ENCODE results near the gene GNAL. TPM values are rescaled to one million over a fixed set of nuclear protein-coding genes. Genes with fewer than 3 reads are reported as not detected.

The GNAL gene
- total and polyA plus RNA-seq, 7 donors = 0.90 to 30.8 (median 5.5) TPM

DNA sequence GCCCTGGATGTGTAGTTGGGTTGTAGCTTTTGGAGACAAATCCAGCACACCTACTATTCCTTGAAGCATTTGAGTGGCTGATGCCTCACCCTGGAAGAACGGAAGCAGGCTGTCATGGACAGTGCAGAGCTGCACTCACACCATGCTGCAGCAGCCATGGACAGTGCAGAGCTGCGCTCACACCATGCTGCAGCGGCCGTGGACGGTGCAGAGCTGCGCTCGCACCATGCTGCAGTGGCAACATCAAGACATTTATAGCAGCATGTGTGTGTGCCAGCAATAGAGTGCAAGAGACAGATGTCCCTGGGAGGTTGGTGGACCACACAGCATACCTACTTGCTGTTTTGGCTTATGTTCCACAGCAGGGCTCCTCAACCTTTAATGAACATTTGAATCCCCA is 30.6 kb downstream of the GNAL start:
- H3K4me1 ChIP-seq = no peaks in the 10 kb centered on the region
- H3K36me3 ChIP-seq (ENCODE audit: insufficient read depth in 1 of 2, low read depth in 1 of 2) = no peaks in the 10 kb centered on the region
- intact Hi-C loops (cut with DNase I) = no loop called here
- DNase-seq (no peak), ATAC-seq (peak in 1 of 4 donors; percentile 33)
- WGBS, 3 donors = 81 to 87% (median 87%) methylated on average over 7 of the region's 7 CpGs
- no peaks in the 10 kb centered on the region for H3K27me3 ChIP-seq (ENCODE audit: insufficient read depth in 3 of 3, low read length in 2 of 3)
- TF ChIP-seq, protein P1, sequence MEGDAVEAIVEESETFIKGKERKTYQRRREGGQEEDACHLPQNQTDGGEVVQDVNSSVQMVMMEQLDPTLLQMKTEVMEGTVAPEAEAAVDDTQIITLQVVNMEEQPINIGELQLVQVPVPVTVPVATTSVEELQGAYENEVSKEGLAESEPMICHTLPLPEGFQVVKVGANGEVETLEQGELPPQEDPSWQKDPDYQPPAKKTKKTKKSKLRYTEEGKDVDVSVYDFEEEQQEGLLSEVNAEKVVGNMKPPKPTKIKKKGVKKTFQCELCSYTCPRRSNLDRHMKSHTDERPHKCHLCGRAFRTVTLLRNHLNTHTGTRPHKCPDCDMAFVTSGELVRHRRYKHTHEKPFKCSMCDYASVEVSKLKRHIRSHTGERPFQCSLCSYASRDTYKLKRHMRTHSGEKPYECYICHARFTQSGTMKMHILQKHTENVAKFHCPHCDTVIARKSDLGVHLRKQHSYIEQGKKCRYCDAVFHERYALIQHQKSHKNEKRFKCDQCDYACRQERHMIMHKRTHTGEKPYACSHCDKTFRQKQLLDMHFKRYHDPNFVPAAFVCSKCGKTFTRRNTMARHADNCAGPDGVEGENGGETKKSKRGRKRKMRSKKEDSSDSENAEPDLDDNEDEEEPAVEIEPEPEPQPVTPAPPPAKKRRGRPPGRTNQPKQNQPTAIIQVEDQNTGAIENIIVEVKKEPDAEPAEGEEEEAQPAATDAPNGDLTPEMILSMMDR (IDR thresholded peaks at IDR 0.05) = no peak
- no peak overlapping the region for H3K4me3 ChIP-seq
- H3K27ac ChIP-seq = no peak overlapping the region
- no peaks in the 10 kb centered on the region for H3K9me3 ChIP-seq

DNA sequence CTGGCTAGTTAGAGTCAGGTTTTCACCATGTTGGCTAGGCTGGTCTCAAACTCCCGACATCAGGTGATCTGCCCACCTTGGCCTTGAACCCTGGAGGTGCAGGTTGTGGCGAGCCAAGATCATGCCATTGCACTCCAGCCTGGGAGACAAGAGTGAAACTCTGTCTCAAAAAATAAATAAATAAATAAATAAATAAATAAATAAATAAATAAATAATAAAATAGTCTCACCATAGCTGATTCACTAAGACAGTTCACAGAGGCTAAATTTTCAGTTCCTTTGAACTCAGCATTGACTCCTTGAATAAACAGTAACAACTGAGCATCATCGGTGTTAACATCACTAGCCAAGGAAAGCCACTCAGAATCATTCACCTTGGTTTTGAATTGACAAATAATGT is 32.7 kb downstream of the GNAL start:
- ATAC-seq (no peak), DNase-seq (no peak)
- TF ChIP-seq, protein P1 (IDR thresholded peaks at IDR 0.05) = no peak
- Histone ChIP-seq H3K27me3 (ENCODE audit: insufficient read depth in 3 of 3, low read length in 2 of 3) (no peaks in the 10 kb centered on the region), H3K9me3 (no peaks in the 10 kb centered on the region), H3K27ac (no peak overlapping the region), H3K4me1 (no peaks in the 10 kb centered on the region), H3K4me3 (no peak overlapping the region), H3K36me3 (ENCODE audit: insufficient read depth in 1 of 2, low read depth in 1 of 2) (no peaks in the 10 kb centered on the region)
- intact Hi-C loops (cut with DNase I) = no loop called here
- 78 to 92% (median 86%) methylated on average over 3 of the region's 3 CpGs for WGBS, 3 donors

DNA sequence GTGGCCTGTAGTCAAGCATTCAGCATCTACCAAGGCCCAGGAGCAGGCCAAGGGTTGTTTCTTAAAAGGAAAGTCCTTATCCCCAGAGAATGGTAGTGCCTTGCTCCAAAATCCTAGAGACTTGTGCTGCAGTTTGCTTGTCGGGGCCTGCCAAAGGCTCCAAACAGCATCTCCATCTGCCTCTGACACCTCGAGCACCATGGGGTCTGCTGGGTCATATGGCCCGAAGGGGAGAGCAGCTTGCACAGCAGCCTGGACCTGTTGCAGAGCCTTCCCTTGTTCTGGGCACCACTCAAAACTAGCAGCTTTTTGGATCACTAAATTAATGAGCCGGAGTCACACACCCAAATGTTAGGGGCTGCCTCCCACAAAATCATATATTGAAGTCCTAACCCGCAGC is 35.7 kb downstream of the GNAL start:
- Histone ChIP-seq H3K27ac (no peak overlapping the region), H3K4me3 (no peak overlapping the region), H3K4me1 (no peaks in the 10 kb centered on the region), H3K36me3 (ENCODE audit: insufficient read depth in 1 of 2, low read depth in 1 of 2) (no peaks in the 10 kb centered on the region), H3K9me3 (no peaks in the 10 kb centered on the region), H3K27me3 (ENCODE audit: insufficient read depth in 3 of 3, low read length in 2 of 3) (no peaks in the 10 kb centered on the region)
- TF ChIP-seq, protein P1 (IDR thresholded peaks at IDR 0.05) = no peak
- ATAC-seq = no peak
- WGBS, 3 donors = 88 to 93% (median 91%) methylated on average over 5 of the region's 5 CpGs
- DNase-seq = no peak
- intact Hi-C loops (cut with DNase I) = no loop called here

DNA sequence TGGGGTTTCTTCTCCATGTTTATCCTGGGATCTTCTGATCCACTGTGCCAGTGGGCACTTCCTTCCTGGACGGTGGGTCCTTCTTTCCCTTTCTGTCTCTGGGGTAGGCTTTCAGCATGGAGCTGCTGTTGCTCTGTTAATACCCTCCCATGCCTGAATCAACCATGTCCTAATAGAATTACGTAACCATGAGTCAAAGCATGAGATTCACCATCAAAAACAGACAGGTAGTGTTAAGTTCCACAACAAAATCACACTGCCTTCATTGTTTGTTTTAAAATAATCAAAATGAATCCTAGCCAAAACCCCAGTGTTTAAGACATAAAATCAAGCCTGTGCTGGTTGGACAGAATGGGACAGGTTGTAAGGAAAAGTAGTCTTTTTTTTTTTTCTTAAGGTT is 37.5 kb downstream of the GNAL start:
- Histone ChIP-seq H3K4me1 (no peaks in the 10 kb centered on the region), H3K27me3 (ENCODE audit: insufficient read depth in 3 of 3, low read length in 2 of 3) (no peaks in the 10 kb centered on the region), H3K36me3 (ENCODE audit: insufficient read depth in 1 of 2, low read depth in 1 of 2) (no peaks in the 10 kb centered on the region), H3K4me3 (no peak overlapping the region), H3K27ac (no peak overlapping the region), H3K9me3 (no peaks in the 10 kb centered on the region)
- no peak for ATAC-seq
- 68 to 74% (median 71%) methylated on average over 2 of the region's 2 CpGs for WGBS, 3 donors
- DNase-seq = no peak
- TF ChIP-seq, protein P1 (IDR thresholded peaks at IDR 0.05) = no peak
- intact Hi-C loops (cut with DNase I) = no loop called here

DNA sequence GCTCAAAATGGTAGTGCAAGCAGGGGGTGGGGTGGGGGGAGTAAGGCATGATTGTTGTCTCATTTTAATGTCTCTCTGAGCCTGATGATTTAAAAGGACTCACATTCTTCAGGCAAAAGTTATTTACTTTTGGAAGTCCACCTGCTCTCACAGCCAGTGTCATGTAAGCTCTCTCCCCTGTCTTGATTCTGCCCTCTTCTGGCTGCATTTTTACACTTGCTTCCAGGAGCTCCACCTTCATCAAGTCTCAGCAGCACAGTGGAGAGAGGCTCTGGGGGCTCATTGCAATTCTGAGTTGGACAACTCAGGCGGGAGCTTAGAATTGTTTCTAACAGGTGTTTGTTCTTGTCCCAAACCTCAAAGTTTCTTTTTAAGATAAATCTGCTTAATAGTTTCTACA is 39.2 kb downstream of the GNAL start:
- intact Hi-C loops (cut with DNase I) = no loop called here
- 27 to 35% (median 32%) methylated on average over 1 of the region's 1 CpG for WGBS, 3 donors
- Histone ChIP-seq H3K27ac (no peak overlapping the region), H3K4me3 (no peak overlapping the region), H3K36me3 (ENCODE audit: insufficient read depth in 1 of 2, low read depth in 1 of 2) (no peaks in the 10 kb centered on the region), H3K27me3 (ENCODE audit: insufficient read depth in 3 of 3, low read length in 2 of 3) (no peaks in the 10 kb centered on the region), H3K4me1 (no peaks in the 10 kb centered on the region), H3K9me3 (no peaks in the 10 kb centered on the region)
- TF ChIP-seq, protein P1 (IDR thresholded peaks at IDR 0.05) = no peak
- ATAC-seq = no peak
- DNase-seq = no peak

Data from psoas muscle (tissue), 8 donors.